Adrenal gland (tissue), 5 donors: ENCODE data around the gene SAMHD1.

Experiments used
- POLR2A ChIP-seq, 2 donors: fragments of 450-650 bp; IDR thresholded peaks; one replicate each; pipeline ENCODE4 v1.6.1; 2017; ENCODE audit warnings: antibody characterized with exemption in 2 of 2, mild to moderate bottlenecking in 2 of 2, moderate library complexity in 1 of 2
- TF ChIP-seq, protein P1 (sequence below), 6 experiments: fragments of 450-650 bp in 4 of 6; fragments of 200-600 bp in 2 of 6; sonication (generic) in 1 of 6; IDR thresholded peaks; 1 replicate in 5 of 6; 2 replicates in 1 of 6; pipeline versions ENCODE4 v1.5.1 to v1.8.0; 2016 to 2021; ENCODE audit warnings: antibody characterized with exemption in 6 of 6, mild to moderate bottlenecking in 2 of 6, moderate library complexity in 1 of 6
- donor health status: DM: no; HTN: no; CAD: no.

DNA sequence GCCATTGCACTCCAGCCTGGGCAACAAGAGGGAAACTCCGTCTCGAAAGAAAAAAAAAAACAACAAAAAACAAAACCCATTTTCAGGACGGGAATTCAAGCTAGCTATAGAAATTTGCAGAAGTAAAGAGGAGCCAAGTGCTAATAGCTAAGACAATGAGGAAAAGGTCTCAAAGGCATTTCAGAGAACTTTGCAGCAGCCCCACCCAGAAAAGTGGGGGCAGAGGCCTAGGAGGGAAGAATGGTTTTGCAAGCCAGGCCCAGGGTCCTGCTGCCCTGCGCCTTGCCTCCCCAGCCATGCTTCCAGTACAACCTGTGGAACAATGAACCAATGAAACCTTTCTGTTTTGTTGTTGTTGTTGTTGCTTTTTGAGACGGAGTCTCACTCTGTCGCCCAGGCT is 38.3 kb upstream of the SAMHD1 start:
- TF ChIP-seq, protein P1, sequence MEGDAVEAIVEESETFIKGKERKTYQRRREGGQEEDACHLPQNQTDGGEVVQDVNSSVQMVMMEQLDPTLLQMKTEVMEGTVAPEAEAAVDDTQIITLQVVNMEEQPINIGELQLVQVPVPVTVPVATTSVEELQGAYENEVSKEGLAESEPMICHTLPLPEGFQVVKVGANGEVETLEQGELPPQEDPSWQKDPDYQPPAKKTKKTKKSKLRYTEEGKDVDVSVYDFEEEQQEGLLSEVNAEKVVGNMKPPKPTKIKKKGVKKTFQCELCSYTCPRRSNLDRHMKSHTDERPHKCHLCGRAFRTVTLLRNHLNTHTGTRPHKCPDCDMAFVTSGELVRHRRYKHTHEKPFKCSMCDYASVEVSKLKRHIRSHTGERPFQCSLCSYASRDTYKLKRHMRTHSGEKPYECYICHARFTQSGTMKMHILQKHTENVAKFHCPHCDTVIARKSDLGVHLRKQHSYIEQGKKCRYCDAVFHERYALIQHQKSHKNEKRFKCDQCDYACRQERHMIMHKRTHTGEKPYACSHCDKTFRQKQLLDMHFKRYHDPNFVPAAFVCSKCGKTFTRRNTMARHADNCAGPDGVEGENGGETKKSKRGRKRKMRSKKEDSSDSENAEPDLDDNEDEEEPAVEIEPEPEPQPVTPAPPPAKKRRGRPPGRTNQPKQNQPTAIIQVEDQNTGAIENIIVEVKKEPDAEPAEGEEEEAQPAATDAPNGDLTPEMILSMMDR (IDR thresholded peaks at IDR 0.05): no peak
- TF ChIP-seq POLR2A (IDR thresholded peaks at IDR 0.05): no peak
